SJCRH30 (cell line): ENCODE measurements around the gene IRX2. TPM values are rescaled to one million over a fixed set of nuclear protein-coding genes. Genes with fewer than 3 reads are reported as not detected.

ENCODE experiments used
- DNase-seq, 2 experiments: peaks; one replicate each; pipeline ENCODE4 v3.0.0-alpha.2; 2015 to 2020
- H3K27ac ChIP-seq: fragments of 250-450 bp; sonication (Bioruptor Pico); 2 replicates; pipeline ENCODE4 v1.5.1; 2020; ENCODE audit warnings: mild to moderate bottlenecking, moderate library complexity
- H3K27me3 ChIP-seq: fragments of 250-450 bp; sonication (Bioruptor Pico); 2 replicates; pipeline ENCODE4 v1.5.1; 2020; ENCODE audit warnings: mild to moderate bottlenecking, moderate library complexity
- H3K36me3 ChIP-seq: fragments of 250-450 bp; sonication (Bioruptor Pico); 2 replicates; pipeline ENCODE4 v1.5.1; 2020; ENCODE audit warnings: mild to moderate bottlenecking, moderate library complexity
- H3K4me1 ChIP-seq: fragments of 250-450 bp; sonication (Bioruptor Pico); 2 replicates; pipeline ENCODE4 v1.5.1; 2020; ENCODE audit warnings: mild to moderate bottlenecking, moderate library complexity
- H3K4me3 ChIP-seq: fragments of 250-450 bp; sonication (Bioruptor Pico); 2 replicates; pipeline ENCODE4 v1.5.1; 2020; ENCODE audit warnings: mild to moderate bottlenecking, moderate library complexity
- H3K9me3 ChIP-seq: fragments of 250-450 bp; sonication (Bioruptor Pico); replicated peaks from 2 replicates; pipeline ENCODE4 v1.5.1; 2020; ENCODE audit warnings: mild to moderate bottlenecking, moderate library complexity
- total RNA-seq: library from RNA; depleted of rRNA; stranded (reverse); fragments of >200 nt; shearing (Covaris generic); gene quantifications from 2 replicates; pipeline ENCODE4 v1.2.3, GENCODE V29; 2014

IRX2 gene
- total RNA-seq, 1 experiment from 2014 or later: 6.4 TPM

DNA sequence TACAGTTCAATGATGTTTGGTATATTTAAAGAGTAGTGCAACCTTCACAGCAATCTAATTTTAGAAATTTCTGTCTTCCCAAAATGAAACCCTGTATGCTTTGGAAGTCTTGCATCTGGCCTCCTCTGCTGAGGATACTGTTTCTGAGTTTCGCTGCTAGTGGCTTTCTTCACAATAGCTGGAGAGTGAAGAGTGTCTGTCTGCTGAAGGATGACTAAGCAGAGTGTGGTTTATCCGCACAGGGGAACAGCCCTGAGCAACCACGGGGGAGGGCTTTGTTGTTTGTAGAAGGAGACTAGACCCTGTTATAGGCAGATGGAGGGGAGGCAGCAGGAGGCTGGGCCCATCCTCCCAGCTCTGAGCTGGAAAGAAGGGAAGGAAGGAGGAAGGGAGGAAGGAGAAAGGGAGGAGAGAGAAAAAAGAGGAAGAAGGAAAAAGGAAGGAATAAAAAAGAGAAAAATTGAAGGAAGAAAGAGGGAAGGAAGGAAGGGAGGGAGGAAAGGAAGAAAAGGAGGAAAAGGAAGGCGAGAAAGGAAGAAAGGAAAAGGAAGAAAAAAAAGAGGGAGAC lies 10.5 kb upstream of the IRX2 start:
- no peaks in the 10 kb centered on the region for H3K4me1 ChIP-seq
- H3K27ac ChIP-seq: no peak overlapping the region
- no peak overlapping the region for H3K4me3 ChIP-seq
- H3K9me3 ChIP-seq: no peaks in the 10 kb centered on the region
- no peaks in the 10 kb centered on the region for H3K36me3 ChIP-seq
- DNase-seq: no peak
- H3K27me3 ChIP-seq: no peaks in the 10 kb centered on the region

- H3K4me1 ChIP-seq: no peaks in the 10 kb centered on the region
- no peaks in the 10 kb centered on the region for H3K36me3 ChIP-seq
- no peak overlapping the region for H3K27ac ChIP-seq
- H3K4me3 ChIP-seq: no peak overlapping the region
- DNase-seq: no peak
- no peaks in the 10 kb centered on the region for H3K9me3 ChIP-seq
- H3K27me3 ChIP-seq: no peaks in the 10 kb centered on the region
Observed at GRCh38 chr5:2759696-2760461, 8.4 kb upstream of the IRX2 start.

GRCh38 chr5:2759091-2759490 lies 7.6 kb upstream of the IRX2 start:
- DNase-seq: no peak
- no peaks in the 10 kb centered on the region for H3K9me3 ChIP-seq
- H3K27ac ChIP-seq: no peak overlapping the region
- H3K4me3 ChIP-seq: no peak overlapping the region
- H3K4me1 ChIP-seq: no peaks in the 10 kb centered on the region
- H3K36me3 ChIP-seq: no peaks in the 10 kb centered on the region
- no peaks in the 10 kb centered on the region for H3K27me3 ChIP-seq

DNA sequence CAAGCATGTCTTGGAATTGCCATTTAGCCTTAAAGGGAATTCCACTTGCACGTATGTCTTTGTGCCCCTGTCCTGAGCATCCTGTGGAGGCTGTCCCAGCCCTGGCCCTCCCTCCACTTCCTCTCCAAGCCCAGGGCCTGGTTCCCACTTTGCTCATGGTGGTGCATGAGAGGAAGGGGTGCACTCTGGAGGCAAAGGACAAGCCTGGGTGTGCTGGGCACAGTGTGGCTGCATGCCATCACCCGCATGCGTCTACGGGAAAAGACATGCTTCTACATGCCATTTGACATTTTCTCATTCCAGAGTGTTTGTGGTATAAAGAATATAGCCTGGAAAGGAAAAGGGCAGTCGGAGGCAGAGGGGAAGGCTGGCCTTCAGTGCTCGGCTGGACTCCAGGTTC lies 7.2 kb upstream of the IRX2 start:
- Histone ChIP-seq H3K4me3 (no peak overlapping the region), H3K9me3 (no peaks in the 10 kb centered on the region), H3K4me1 (no peaks in the 10 kb centered on the region), H3K27me3 (no peaks in the 10 kb centered on the region), H3K27ac (no peak overlapping the region), H3K36me3 (no peaks in the 10 kb centered on the region)
- no peak for DNase-seq

DNA sequence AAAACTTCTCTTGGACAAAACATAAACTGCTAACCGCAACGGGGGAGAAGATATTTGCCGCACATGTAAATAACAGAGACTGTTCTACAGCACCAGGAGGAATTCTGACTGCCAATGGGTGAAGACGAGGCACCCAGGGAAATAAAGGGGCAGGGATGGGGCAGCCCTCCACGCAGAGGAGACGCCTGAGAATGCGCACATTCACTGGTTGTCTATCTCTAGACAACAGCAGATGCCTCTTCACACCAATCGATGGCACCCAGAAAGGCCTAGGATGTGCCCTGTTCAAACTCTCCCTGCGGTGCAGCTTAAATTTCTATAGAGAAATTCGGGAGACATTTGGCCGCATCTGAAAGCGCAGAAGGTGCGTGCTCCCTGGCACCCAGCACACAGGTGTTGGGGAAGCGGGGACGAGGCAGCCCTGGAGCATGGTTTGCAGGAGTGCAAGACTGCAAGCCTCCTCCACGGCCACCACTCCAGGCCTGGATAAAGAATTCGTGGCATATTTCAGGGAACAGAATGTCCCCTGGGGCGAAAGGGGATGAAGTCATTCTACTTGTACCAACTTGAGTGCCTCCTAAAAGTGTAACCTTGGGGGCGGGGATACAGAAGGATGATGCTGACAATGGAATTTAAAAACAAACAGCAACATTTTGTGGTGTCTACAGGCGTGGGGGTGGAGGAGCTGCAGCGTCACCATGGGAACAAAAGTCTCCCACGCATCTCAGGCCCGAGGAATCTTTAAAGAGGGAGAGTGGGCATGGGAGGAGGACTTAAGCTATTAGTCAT lies 6.3 kb upstream of the IRX2 start:
- peak; percentile 9 to 22 for DNase-seq
- no peak overlapping the region for H3K27ac ChIP-seq
- no peaks in the 10 kb centered on the region for H3K27me3 ChIP-seq

GRCh38 chr5:2756211-2757152 lies 5.0 kb upstream of the IRX2 start:
- no peak overlapping the region for H3K27ac ChIP-seq
- no peaks in the 10 kb centered on the region for H3K27me3 ChIP-seq
- H3K9me3 ChIP-seq: no peaks in the 10 kb centered on the region
- H3K4me1 ChIP-seq: no peaks in the 10 kb centered on the region
- no peak for DNase-seq
- no peaks in the 10 kb centered on the region for H3K36me3 ChIP-seq
- no peak overlapping the region for H3K4me3 ChIP-seq

More for the DNA sequence above, 6.3 kb upstream of the IRX2 start:
- no peaks in the 10 kb centered on the region for H3K4me1 ChIP-seq
- no peak overlapping the region for H3K4me3 ChIP-seq
- H3K36me3 ChIP-seq: no peaks in the 10 kb centered on the region
- no peaks in the 10 kb centered on the region for H3K9me3 ChIP-seq

DNA sequence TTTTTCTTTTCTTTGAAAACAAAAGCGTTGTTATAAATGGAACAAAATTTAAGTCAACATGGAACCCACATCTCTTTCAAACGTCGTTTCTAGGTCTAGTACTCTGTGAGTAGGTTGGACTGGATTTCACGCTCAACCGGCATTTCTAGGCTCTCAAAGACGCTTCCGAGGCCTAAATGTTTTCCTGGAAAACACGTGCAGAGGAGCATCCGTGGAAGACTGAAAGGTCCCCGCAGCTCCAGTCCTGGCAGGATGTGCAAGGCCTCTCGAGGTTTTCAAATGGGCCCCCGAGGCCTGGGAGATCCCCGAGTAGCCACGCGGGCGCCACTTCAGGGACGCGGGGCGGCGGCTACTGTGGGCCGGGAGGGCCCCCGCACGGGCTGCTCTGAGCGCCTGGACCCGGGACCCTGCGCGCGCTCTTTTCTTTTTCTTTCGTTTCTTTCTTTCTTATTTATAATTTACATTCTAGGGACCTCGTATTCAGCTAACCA lies 4.2 kb upstream of the IRX2 start:
- DNase-seq: no peak
- Histone ChIP-seq H3K9me3 (no peaks in the 10 kb centered on the region), H3K4me1 (no peaks in the 10 kb centered on the region), H3K27me3 (no peaks in the 10 kb centered on the region), H3K4me3 (no peak overlapping the region), H3K36me3 (no peaks in the 10 kb centered on the region), H3K27ac (no peak overlapping the region)

GRCh38 chr5:2755076-2755680 lies 3.7 kb upstream of the IRX2 start:
- H3K27me3 ChIP-seq: no peaks in the 10 kb centered on the region
- no peak overlapping the region for H3K4me3 ChIP-seq
- H3K36me3 ChIP-seq: no peaks in the 10 kb centered on the region
- H3K4me1 ChIP-seq: no peaks in the 10 kb centered on the region
- H3K9me3 ChIP-seq: no peaks in the 10 kb centered on the region
- no peak overlapping the region for H3K27ac ChIP-seq
- DNase-seq: no peak

- H3K27me3 ChIP-seq: no peaks in the 10 kb centered on the region
- H3K4me1 ChIP-seq: no peaks in the 10 kb centered on the region
- no peaks in the 10 kb centered on the region for H3K9me3 ChIP-seq
- no peaks in the 10 kb centered on the region for H3K36me3 ChIP-seq
- DNase-seq: no peak
- no peak overlapping the region for H3K4me3 ChIP-seq
- H3K27ac ChIP-seq: no peak overlapping the region
Observed at GRCh38 chr5:2754581-2755075, 3.2 kb upstream of the IRX2 start.

- no peaks in the 10 kb centered on the region for H3K4me1 ChIP-seq
- no peaks in the 10 kb centered on the region for H3K27me3 ChIP-seq
- DNase-seq: no peak
- no peak overlapping the region for H3K4me3 ChIP-seq
- H3K27ac ChIP-seq: no peak overlapping the region
- H3K9me3 ChIP-seq: no peaks in the 10 kb centered on the region
- peaks cover 5% of the 10 kb centered on the region; the same call in 1 of the 2 replicates for H3K36me3 ChIP-seq
Observed at GRCh38 chr5:2753452-2754420, 2.3 kb upstream of the IRX2 start.

GRCh38 chr5:2752821-2753439 lies 1.5 kb upstream of the IRX2 start:
- DNase-seq: no peak
- H3K27ac ChIP-seq: no peak overlapping the region
- H3K4me1 ChIP-seq: no peaks in the 10 kb centered on the region
- H3K36me3 ChIP-seq: peaks cover 5% of the 10 kb centered on the region; the same call in 1 of the 2 replicates
- no peaks in the 10 kb centered on the region for H3K27me3 ChIP-seq
- H3K4me3 ChIP-seq: peak overlapping the region; percentile 81
- H3K9me3 ChIP-seq: no peaks in the 10 kb centered on the region

DNA sequence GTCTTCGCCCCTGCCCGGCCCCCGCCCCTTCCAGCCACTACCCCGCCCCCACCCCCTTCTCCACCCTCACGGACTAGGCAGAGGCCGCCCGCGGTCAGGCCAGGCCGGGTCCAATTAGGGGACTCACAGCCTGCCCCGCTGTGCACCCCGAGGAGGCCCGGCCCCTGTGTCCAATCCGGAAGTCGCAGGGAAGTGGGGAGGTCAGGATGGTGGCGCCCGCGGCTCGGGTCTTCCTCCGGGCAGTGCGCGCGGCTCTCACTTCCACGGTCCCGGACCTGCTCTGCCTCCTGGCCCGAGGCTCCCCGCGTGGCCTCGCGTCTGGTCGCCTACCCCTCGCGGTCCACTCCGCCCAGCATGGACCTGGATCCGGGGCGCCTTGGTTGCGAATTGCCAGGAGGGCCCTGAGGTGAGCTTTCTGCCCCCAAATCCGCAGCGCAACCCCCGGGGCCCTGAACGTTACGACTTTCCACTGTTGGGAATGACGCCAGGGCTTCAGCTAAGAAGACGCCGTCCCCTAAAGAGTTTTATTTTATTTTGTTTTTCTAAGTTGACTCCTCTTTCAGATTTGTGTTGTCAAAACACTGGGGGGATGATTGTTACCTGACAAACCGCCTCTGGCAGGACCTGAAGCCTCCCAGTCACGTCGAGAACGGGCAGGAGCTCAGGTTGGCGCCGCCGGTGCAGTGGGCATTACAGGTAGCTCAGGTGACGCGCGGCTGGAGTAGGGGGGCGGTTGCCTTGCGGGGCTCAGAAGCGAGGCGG lies 763 bp upstream of the IRX2 start:
- Histone ChIP-seq H3K36me3 (peaks cover 8% of the 10 kb centered on the region; the same call in 1 of the 2 replicates), H3K4me1 (no peaks in the 10 kb centered on the region), H3K9me3 (no peaks in the 10 kb centered on the region), H3K4me3 (peak overlapping the region; percentile 81), H3K27ac (peak overlapping the region; percentile 70), H3K27me3 (no peaks in the 10 kb centered on the region)
- DNase-seq: peak; percentile 65 to 71
